SK-N-SH (cell line): ENCODE results near the gene GFRA3. TPM values are rescaled to one million over a fixed set of nuclear protein-coding genes. Genes with fewer than 3 reads are reported as not detected.

Experiments used
- CTCF ChIA-PET: fragments of 300-600, 350-600 bp; formaldehyde crosslinking; extraction: SDS; loops from one replicate; lab custom pipeline; 2021; lab: Yijun Ruan, JAX
- POLR2A ChIA-PET: fragments of 350-600 bp; sonication (Branson Sonifier 250); formaldehyde crosslinking; extraction: SDS; loops from one replicate; lab custom pipeline; 2020; ENCODE audit warnings: antibody characterized with exemption, inconsistent platforms; lab: Yijun Ruan, JAX
- DNase-seq: peaks from one replicate; pipeline ENCODE4 v3.0.0; 2012
- H2AFZ ChIP-seq: fragments of 200-600 bp; sonication (generic); 2 replicates; pipeline ENCODE4 v1.8.1; 2016; ENCODE audit warnings: antibody characterized with exemption, mild to moderate bottlenecking, low read depth
- H3F3A ChIP-seq: fragments of 200-600 bp; sonication (generic); replicated peaks from 2 replicates; pipeline ENCODE3; 2016; ENCODE audit warnings: antibody characterized with exemption, mild to moderate bottlenecking; ENCODE audit not compliant: insufficient read depth
- H3K27ac ChIP-seq, 2 experiments: fragments of 200-500 bp in 1 of 2; fragments of 200-600 bp in 1 of 2; sonication (Bioruptor generic) in 1 of 2; sonication (generic), shearing (Covaris generic) in 1 of 2; 2 replicates each; pipeline versions ENCODE4 v1.5.1 to v1.6.1; 2014 to 2016; ENCODE audit warnings: low read depth in 2 of 2, inconsistent platforms in 1 of 2, low read length in 1 of 2, mild to moderate bottlenecking in 1 of 2, mixed read lengths in 1 of 2
- H3K27me3 ChIP-seq: fragments of 200-600 bp; sonication (generic), shearing (Covaris generic); 2 replicates; pipeline ENCODE4 v1.6.1; 2016; ENCODE audit warnings: mixed run types; ENCODE audit not compliant: insufficient read depth
- H3K36me3 ChIP-seq, 2 experiments: fragments of 200-500 bp in 1 of 2; fragments of 200-600 bp in 1 of 2; sonication (Bioruptor generic) in 1 of 2; sonication (generic) in 1 of 2; replicated peaks in 1 of 2; 2 replicates each; pipeline versions ENCODE3 to v1.5.1; 2014 to 2016; ENCODE audit warnings: low read length in 1 of 2, mild to moderate bottlenecking in 1 of 2; ENCODE audit not compliant: insufficient read depth in 2 of 2, control insufficient read depth in 1 of 2
- H3K4me1 ChIP-seq, 2 experiments: fragments of 200-500 bp in 1 of 2; fragments of 200-600 bp in 1 of 2; sonication (Bioruptor generic) in 1 of 2; sonication (generic), shearing (Covaris generic) in 1 of 2; 2 replicates each; pipeline versions ENCODE4 v1.5.1 to v1.6.1; 2014 to 2016; ENCODE audit warnings: low read depth in 1 of 2, low read length in 1 of 2, mixed run types in 1 of 2; ENCODE audit not compliant: insufficient read depth in 2 of 2, control insufficient read depth in 1 of 2
- H3K4me2 ChIP-seq: fragments of 200-600 bp; sonication (generic), shearing (Covaris generic); 2 replicates; pipeline ENCODE4 v1.6.1; 2017; ENCODE audit warnings: mixed run types
- H3K4me3 ChIP-seq, 2 experiments: fragments of 200-500 bp in 1 of 2; fragments of 200-600 bp in 1 of 2; sonication (Bioruptor generic) in 1 of 2; sonication (generic), shearing (Covaris generic) in 1 of 2; 2 replicates each; pipeline versions ENCODE4 v1.5.1 to v1.8.1; 2014 to 2016; ENCODE audit warnings: low read depth in 2 of 2, inconsistent platforms in 1 of 2, low read length in 1 of 2, mild to moderate bottlenecking in 1 of 2, mixed read lengths in 1 of 2, moderate library complexity in 1 of 2
- H3K79me2 ChIP-seq: fragments of 200-600 bp; sonication (generic); 2 replicates; pipeline ENCODE4 v1.8.1; 2017; ENCODE audit warnings: mild to moderate bottlenecking; ENCODE audit not compliant: insufficient read depth
- H3K9ac ChIP-seq: fragments of 200-600 bp; sonication (generic); 2 replicates; pipeline ENCODE4 v1.6.1; 2017; ENCODE audit warnings: mixed run types
- H3K9me2 ChIP-seq: fragments of 200-600 bp; sonication (generic); 2 replicates; pipeline ENCODE4 v1.6.1; 2017; ENCODE audit warnings: mixed run types
- H3K9me3 ChIP-seq: fragments of 200-600 bp; sonication (generic); 2 replicates; pipeline ENCODE4 v1.6.1; 2017; ENCODE audit warnings: mixed run types, mild to moderate bottlenecking, moderate library complexity
- H4K20me1 ChIP-seq: fragments of 200-600 bp; sonication (generic); 2 replicates; pipeline ENCODE4 v1.6.1; 2017; ENCODE audit warnings: mild to moderate bottlenecking, mixed run types; ENCODE audit not compliant: insufficient read depth
- CHD2 ChIP-seq: fragments of 150-350 bp; IDR thresholded peaks from 2 replicates; pipeline ENCODE4 v1.6.1; 2018; ENCODE audit warnings: low read length; ENCODE audit not compliant: partially characterized antibody
- EP300 ChIP-seq, 2 experiments: IDR thresholded peaks; 2 replicates each; pipeline versions ENCODE4 v1.4.0 to v1.6.1; 2012; ENCODE audit warnings: borderline replicate concordance in 1 of 2, low read depth in 1 of 2, low read length in 1 of 2
- FOSL2 ChIP-seq: IDR thresholded peaks from 2 replicates; pipeline ENCODE4 v1.4.0; 2012; ENCODE audit warnings: low read depth, mild to moderate bottlenecking, moderate library complexity, borderline replicate concordance
- GABPA ChIP-seq: IDR thresholded peaks from 2 replicates; pipeline ENCODE4 v1.4.0; 2012; ENCODE audit warnings: low read depth, mild to moderate bottlenecking
- GATA2 ChIP-seq: sonication (generic); formaldehyde crosslinking; IDR thresholded peaks from 2 replicates; pipeline ENCODE4 v1.5.0; 2020; ENCODE audit warnings: mild to moderate bottlenecking, missing genetic modification reagents
- MAX ChIP-seq: IDR thresholded peaks from 2 replicates; pipeline ENCODE4 v1.4.0; 2012; ENCODE audit warnings: low read depth
- MEF2A ChIP-seq: IDR thresholded peaks from 2 replicates; pipeline ENCODE4 v1.4.0; 2012; ENCODE audit warnings: low read depth, borderline replicate concordance
- NFIC ChIP-seq: IDR thresholded peaks from 2 replicates; pipeline ENCODE4 v1.4.0; 2012; ENCODE audit warnings: borderline replicate concordance
- NRF1 ChIP-seq: IDR thresholded peaks from 2 replicates; pipeline ENCODE4 v1.6.1; 2012; ENCODE audit warnings: low read depth, mild to moderate bottlenecking, low read length
- PBX3 ChIP-seq: IDR thresholded peaks from 2 replicates; pipeline ENCODE4; 2012
- POLR2AphosphoS5 ChIP-seq: IDR thresholded peaks from 2 replicates; pipeline ENCODE4 v1.6.1; 2012; ENCODE audit warnings: low read depth, low read length
- RCOR1 ChIP-seq: fragments of 150-350 bp; IDR thresholded peaks from 2 replicates; pipeline ENCODE4 v1.6.1; 2017; ENCODE audit warnings: antibody characterized with exemption, low read length
- TAF1 ChIP-seq: IDR thresholded peaks from 2 replicates; pipeline ENCODE4 v1.6.1; 2012; ENCODE audit warnings: low read depth, mild to moderate bottlenecking, low read length, moderate library complexity, borderline replicate concordance
- WGBS: methylation state at CpG from one replicate; pipeline ENCODE4 v1.1.6; 2017; ENCODE audit warnings: low lambda C conversion rate; 5-methylcytosine and 5-hydroxymethylcytosine counted together
- polyA plus RNA-seq, 3 experiments: library from polyadenylated mRNA; depleted of rRNA; stranded (reverse); fragments of >200 nt; gene quantifications; 2 replicates each; pipeline ENCODE4 v1.2.3, GENCODE V29; 2012
- TF ChIP-seq, protein P1 (sequence below): fragments of 150-350 bp; IDR thresholded peaks from 2 replicates; pipeline ENCODE4 v1.6.1; 2017; ENCODE audit warnings: antibody characterized with exemption, low read length, low read depth, borderline replicate concordance
- TF ChIP-seq, protein P2 (sequence below): fragments of 200-600 bp; sonication (generic); IDR thresholded peaks from 2 replicates; pipeline ENCODE4 v1.6.1; 2017; ENCODE audit warnings: antibody characterized with exemption, mild to moderate bottlenecking, moderate library complexity

Gene GFRA3
- polyA plus RNA-seq, 1 of the 3 experiments (the other 2 are of a cell fraction), result 0.15 TPM

DNA sequence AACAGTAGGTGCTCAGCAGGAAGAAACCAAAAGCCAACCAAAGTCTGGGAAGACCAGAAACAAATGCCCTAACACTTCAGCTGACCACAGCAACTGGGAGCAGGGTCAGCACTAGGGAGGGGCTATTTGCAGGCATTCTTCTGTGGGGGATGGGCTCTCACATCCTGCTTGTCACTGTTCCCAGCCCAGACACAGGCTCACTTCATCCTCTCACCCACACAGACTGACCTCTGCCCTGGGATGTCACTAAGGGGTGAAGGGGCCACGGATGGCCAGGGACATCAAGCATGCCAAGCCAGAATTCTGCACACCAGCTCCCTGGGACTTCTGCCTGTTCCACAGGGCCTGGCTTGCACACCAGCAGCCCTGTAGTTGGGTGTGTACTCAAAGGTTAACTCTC, 28.7 kb downstream of the GFRA3 start (continued):
- TF ChIP-seq, protein P1, sequence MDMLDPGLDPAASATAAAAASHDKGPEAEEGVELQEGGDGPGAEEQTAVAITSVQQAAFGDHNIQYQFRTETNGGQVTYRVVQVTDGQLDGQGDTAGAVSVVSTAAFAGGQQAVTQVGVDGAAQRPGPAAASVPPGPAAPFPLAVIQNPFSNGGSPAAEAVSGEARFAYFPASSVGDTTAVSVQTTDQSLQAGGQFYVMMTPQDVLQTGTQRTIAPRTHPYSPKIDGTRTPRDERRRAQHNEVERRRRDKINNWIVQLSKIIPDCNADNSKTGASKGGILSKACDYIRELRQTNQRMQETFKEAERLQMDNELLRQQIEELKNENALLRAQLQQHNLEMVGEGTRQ, result no peak
- no peak for TF ChIP-seq GABPA
- no peak for TF ChIP-seq FOSL2

DNA sequence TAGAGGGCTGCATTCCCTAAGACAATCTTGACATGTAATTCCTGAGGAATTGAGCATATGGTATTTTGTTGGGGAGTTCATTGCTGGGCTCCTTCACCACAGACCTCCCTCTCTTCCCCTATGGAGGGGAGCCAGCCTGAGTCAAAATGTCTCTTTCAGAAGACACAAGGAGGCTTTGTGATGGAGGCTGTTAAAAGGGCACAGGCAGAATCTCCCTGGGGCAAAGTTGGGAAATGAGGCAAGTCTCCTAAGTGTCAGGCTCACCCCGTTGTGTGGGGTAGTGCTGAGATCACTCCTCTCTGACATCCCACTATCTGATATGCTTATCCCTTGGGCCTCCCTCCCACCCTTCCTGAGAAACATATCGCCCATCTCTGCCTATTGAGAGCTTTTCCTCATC, 30.6 kb downstream of the GFRA3 start:
- Histone ChIP-seq H3K79me2 (no peaks in the 10 kb centered on the region), H4K20me1 (no peaks in the 10 kb centered on the region), H3K36me3 (no peaks in the 10 kb centered on the region), H3K27me3 (peaks cover 16% of the 10 kb centered on the region; the same call in 1 of the 2 replicates), H3K9ac (no peak overlapping the region)
- CTCF ChIA-PET, result interaction anchor here (0.8 to 4.2 kb wide), 4 partner anchors 20 to 109 kb away, joined by 4 to 27 read pairs (median 14); partner anchors contain the start of genes GFRA3 and KDM3B
- TF ChIP-seq EP300 (IDR thresholded peaks at IDR 0.05; ENCODE audit: borderline replicate concordance in 1 of 2, low read depth in 1 of 2, low read length in 1 of 2), result no peak
- TF ChIP-seq MAX, result no peak
- TF ChIP-seq RCOR1, result no peak
- TF ChIP-seq NFIC, result no peak
- TF ChIP-seq TAF1, result no peak
- TF ChIP-seq, all 33 proteins: peak for 0
- Histone ChIP-seq H3K4me1 (peaks cover 0 to 10% of the 10 kb centered on the region in 2 experiments; a peak in 1 of 4 replicates), H2AFZ (no peak overlapping the region), H3K4me3 (no peak overlapping the region), H3K4me2 (no peak overlapping the region), H3K27ac (no peak overlapping the region), H3F3A (no peaks in the 10 kb centered on the region), H3K9me2 (no peaks in the 10 kb centered on the region), H3K9me3 (no peaks in the 10 kb centered on the region)
- 62% methylated on average over 2 of the region's 2 CpGs for WGBS
- POLR2A ChIA-PET, result interaction anchor here (0.5 kb wide), 1 partner anchor 466 kb away, joined by 3 read pairs; no protein-coding TSS in a partner anchor
- DNase-seq, result no peak

- CTCF ChIA-PET, result interaction anchor here (0.7 to 4.5 kb wide), 6 partner anchors 10 to 111 kb away, joined by 3 to 36 read pairs (median 14); partner anchors contain the start of genes GFRA3 and KDM3B
- peak; percentile 87 for DNase-seq
These were observed 32.5 kb downstream of the GFRA3 start for GRCh38 chr5:138241688-138242571.

More at GRCh38 chr5:138241688-138242571, 32.5 kb downstream of the GFRA3 start:
- no peaks in the 10 kb centered on the region for H3K9me3 ChIP-seq
- H3K79me2 ChIP-seq, result no peaks in the 10 kb centered on the region
- no peaks in the 10 kb centered on the region for H3K9me2 ChIP-seq
- no peak overlapping the region for H3K9ac ChIP-seq
- peak overlapping the region; percentile 44 to 52 for H3K4me3 ChIP-seq
- no peaks in the 10 kb centered on the region for H3K36me3 ChIP-seq
- POLR2A ChIA-PET, result interaction anchor here (0.7 to 1.8 kb wide), 5 partner anchors 17 to 110 kb away, joined by 3 to 19 read pairs (median 3); partner anchors contain the start of genes CDC23 and KIF20A
- no peak overlapping the region for H3K27ac ChIP-seq
- peak overlapping the region; percentile 90 for H2AFZ ChIP-seq
- WGBS, result 47% methylated on average over 18 of the region's 67 CpGs
- H3K27me3 ChIP-seq, result peaks cover 16% of the 10 kb centered on the region; the same call in 1 of the 2 replicates
- peaks cover 0 to 10% of the 10 kb centered on the region in 2 experiments; a peak in 1 of 4 replicates for H3K4me1 ChIP-seq
- H4K20me1 ChIP-seq, result no peaks in the 10 kb centered on the region
- no peaks in the 10 kb centered on the region for H3F3A ChIP-seq
- TF ChIP-seq MEF2A (no peak), PBX3 (no peak), GATA2 (CRISPR knock-in tag) (peak; percentile 23; the same call in 1 of the 2 replicates), CHD2 (no peak), POLR2AphosphoS5 (no peak), NRF1 (0 out of 2 replicates have a peak, but pooled peaks have one; percentile 8)
- TF ChIP-seq, protein P2, sequence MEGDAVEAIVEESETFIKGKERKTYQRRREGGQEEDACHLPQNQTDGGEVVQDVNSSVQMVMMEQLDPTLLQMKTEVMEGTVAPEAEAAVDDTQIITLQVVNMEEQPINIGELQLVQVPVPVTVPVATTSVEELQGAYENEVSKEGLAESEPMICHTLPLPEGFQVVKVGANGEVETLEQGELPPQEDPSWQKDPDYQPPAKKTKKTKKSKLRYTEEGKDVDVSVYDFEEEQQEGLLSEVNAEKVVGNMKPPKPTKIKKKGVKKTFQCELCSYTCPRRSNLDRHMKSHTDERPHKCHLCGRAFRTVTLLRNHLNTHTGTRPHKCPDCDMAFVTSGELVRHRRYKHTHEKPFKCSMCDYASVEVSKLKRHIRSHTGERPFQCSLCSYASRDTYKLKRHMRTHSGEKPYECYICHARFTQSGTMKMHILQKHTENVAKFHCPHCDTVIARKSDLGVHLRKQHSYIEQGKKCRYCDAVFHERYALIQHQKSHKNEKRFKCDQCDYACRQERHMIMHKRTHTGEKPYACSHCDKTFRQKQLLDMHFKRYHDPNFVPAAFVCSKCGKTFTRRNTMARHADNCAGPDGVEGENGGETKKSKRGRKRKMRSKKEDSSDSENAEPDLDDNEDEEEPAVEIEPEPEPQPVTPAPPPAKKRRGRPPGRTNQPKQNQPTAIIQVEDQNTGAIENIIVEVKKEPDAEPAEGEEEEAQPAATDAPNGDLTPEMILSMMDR, result no peak
- H3K4me2 ChIP-seq, result peak overlapping the region; percentile 75
